A673 (cell line): Measurements from ENCODE around the gene FAM222B. TPM values are rescaled to one million over a fixed set of nuclear protein-coding genes. Genes with fewer than 3 reads are reported as not detected.

ENCODE experiments used
- BruUV-seq: library from RNA; stranded (reverse); fragments of 400-500 nt; replicated peaks from 2 replicates; lab custom pipeline; 2021; lab: Mats Ljungman, UMichigan
- CTCF ChIA-PET: fragments of 300-600 bp; sonication (Branson Sonifier 250); formaldehyde crosslinking; loops from one replicate; lab custom pipeline; 2022; ENCODE audit warnings: antibody characterized with exemption; lab: Charles Lee
- POLR2A ChIA-PET: fragments of 300-600 bp; sonication (Branson Sonifier 250); formaldehyde crosslinking; loops from one replicate; lab custom pipeline; 2022; ENCODE audit warnings: antibody characterized with exemption; ENCODE audit not compliant: low non-redundant PET; lab: Charles Lee
- DNase-seq: peaks from one replicate; pipeline ENCODE4 v3.0.0-alpha.2; 2015; ENCODE audit warnings: low spot score
- H3K27ac ChIP-seq: fragments of 200-600 bp; sonication (generic); 2 replicates; pipeline ENCODE4 v1.5.1; 2016; ENCODE audit warnings: mixed run types, low read depth, mild to moderate bottlenecking, mixed read lengths, antibody characterized with exemption, low read length; ENCODE audit not compliant: poor library complexity, severe bottlenecking
- H3K27me3 ChIP-seq: fragments of 200-600 bp; sonication (generic); replicated peaks from 2 replicates; pipeline ENCODE4 v1.6.1; 2017; ENCODE audit warnings: mixed run types, low read depth, mild to moderate bottlenecking, mixed read lengths, antibody characterized with exemption, low read length; ENCODE audit not compliant: insufficient read depth, poor library complexity
- H3K36me3 ChIP-seq: fragments of 200-600 bp; sonication (generic); 2 replicates; pipeline ENCODE4 v1.6.1; 2016; ENCODE audit warnings: mixed run types, mild to moderate bottlenecking, mixed read lengths, antibody characterized with exemption, low read length; ENCODE audit not compliant: insufficient read depth, poor library complexity, severe bottlenecking
- H3K4me1 ChIP-seq: fragments of 200-600 bp; sonication (generic); 2 replicates; pipeline ENCODE4 v1.6.1; 2017; ENCODE audit warnings: mixed run types, mild to moderate bottlenecking, mixed read lengths, antibody characterized with exemption, low read length; ENCODE audit not compliant: insufficient read depth, poor library complexity, severe bottlenecking
- H3K4me3 ChIP-seq: fragments of 200-600 bp; sonication (generic); 2 replicates; pipeline ENCODE4 v1.5.1; 2016; ENCODE audit warnings: low read depth, mixed run types, mild to moderate bottlenecking, mixed read lengths, low read length; ENCODE audit not compliant: poor library complexity, severe bottlenecking
- H3K9me3 ChIP-seq: fragments of 200-600 bp; sonication (generic); 2 replicates; pipeline ENCODE4 v1.6.1; 2016; ENCODE audit warnings: mixed run types, low read depth, mild to moderate bottlenecking, mixed read lengths, antibody characterized with exemption, low read length; ENCODE audit not compliant: poor library complexity, severe bottlenecking
- EZH2 ChIP-seq: fragments of 200-600 bp; sonication (generic); IDR thresholded peaks from 2 replicates; pipeline ENCODE4 v1.6.1; 2017; ENCODE audit warnings: borderline replicate concordance, low read depth, mild to moderate bottlenecking, mixed read lengths, antibody characterized with exemption, low read length; ENCODE audit not compliant: poor library complexity, severe bottlenecking
- intact Hi-C: fragments of 100-400 bp; cut with micrococcal nuclease; formaldehyde crosslinking; loops from one replicate; pipeline ENCODE4 v1.10.0; 2022; ENCODE audit not compliant: unreplicated experiment
- total RNA-seq: library from RNA; stranded (reverse); gene quantifications from 2 replicates; pipeline ENCODE4 v1.2.3, GENCODE V29; 2021
- TF ChIP-seq, protein P1 (sequence below): fragments of 300-800, 200-600 bp; sonication (generic); conservative IDR thresholded peaks from 2 replicates; pipeline ENCODE4 v1.5.1; 2017; ENCODE audit warnings: low read depth, mild to moderate bottlenecking, antibody characterized with exemption, low read length, moderate library complexity, mixed read lengths

Gene FAM222B
- total RNA-seq, 1 experiment from 2014 or later = 27.3 TPM

DNA sequence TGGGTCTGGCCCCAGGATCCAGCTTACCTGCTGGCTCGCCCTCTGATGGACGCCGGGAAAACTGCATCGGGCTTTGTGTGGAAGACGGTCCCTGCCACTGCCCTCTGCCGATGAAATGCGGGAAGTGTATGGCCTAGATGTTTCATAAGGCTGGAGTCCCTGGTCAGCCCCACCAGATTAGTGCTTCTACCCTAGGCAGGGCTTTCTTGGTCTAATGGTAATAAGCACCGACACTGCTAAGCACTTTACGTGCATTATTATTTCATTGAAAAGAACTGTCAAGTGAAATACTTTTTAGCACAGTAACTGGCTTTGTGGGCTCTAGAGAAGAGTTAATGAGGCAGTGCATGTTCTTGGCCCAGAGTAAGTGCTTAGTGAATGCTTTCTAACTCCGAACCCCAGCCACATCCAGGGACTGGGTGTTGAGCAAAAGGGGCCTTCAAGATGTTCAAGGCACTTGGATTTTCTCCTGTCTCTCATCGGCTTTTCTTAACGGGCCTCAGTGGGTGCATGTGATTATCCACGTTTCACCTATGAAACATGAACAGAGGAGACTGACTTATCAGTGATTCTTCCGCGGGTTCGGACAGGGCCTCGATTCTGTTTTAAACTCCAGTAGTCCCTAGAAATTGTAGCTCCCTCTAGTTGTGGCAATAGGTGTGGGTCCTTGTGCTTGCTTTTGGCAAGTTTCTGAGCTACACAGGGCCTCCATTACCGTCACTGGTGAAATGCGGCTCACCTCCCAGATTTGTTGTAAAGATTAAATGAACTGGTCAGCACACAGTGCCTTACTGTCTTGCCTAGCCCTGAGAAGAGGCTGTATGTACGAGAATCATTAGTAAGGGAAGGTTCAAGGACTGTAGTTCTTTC is 92.2 kb downstream of the FAM222B start:
- peaks cover 43% of the 10 kb centered on the region for H3K36me3 ChIP-seq
- TF ChIP-seq EZH2 = no peak
- TF ChIP-seq, protein P1, sequence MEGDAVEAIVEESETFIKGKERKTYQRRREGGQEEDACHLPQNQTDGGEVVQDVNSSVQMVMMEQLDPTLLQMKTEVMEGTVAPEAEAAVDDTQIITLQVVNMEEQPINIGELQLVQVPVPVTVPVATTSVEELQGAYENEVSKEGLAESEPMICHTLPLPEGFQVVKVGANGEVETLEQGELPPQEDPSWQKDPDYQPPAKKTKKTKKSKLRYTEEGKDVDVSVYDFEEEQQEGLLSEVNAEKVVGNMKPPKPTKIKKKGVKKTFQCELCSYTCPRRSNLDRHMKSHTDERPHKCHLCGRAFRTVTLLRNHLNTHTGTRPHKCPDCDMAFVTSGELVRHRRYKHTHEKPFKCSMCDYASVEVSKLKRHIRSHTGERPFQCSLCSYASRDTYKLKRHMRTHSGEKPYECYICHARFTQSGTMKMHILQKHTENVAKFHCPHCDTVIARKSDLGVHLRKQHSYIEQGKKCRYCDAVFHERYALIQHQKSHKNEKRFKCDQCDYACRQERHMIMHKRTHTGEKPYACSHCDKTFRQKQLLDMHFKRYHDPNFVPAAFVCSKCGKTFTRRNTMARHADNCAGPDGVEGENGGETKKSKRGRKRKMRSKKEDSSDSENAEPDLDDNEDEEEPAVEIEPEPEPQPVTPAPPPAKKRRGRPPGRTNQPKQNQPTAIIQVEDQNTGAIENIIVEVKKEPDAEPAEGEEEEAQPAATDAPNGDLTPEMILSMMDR = peak; percentile 99
- no peaks in the 10 kb centered on the region for H3K9me3 ChIP-seq
- DNase-seq = peak; percentile 95
- H3K27ac ChIP-seq = no peak overlapping the region
- TSS peak; percentile 37 for BruUV-seq
- intact Hi-C loops = loop anchor here (2.0 kb wide), 1 partner anchor 24 kb away; the partner anchor contains the start of gene TLCD1
- POLR2A ChIA-PET = interaction anchor here (0.6 kb wide), 1 partner anchor 21 kb away, joined by 4 read pairs; no protein-coding TSS in a partner anchor
- H3K27me3 ChIP-seq = no peaks in the 10 kb centered on the region
- H3K4me3 ChIP-seq = no peak overlapping the region
- CTCF ChIA-PET = interaction anchor here (0.5 to 2.5 kb wide), 9 partner anchors 10 to 367 kb away, joined by 3 to 82 read pairs (median 5); partner anchors contain the start of genes NEK8 and TLCD1
- peaks cover 21% of the 10 kb centered on the region for H3K4me1 ChIP-seq

DNA sequence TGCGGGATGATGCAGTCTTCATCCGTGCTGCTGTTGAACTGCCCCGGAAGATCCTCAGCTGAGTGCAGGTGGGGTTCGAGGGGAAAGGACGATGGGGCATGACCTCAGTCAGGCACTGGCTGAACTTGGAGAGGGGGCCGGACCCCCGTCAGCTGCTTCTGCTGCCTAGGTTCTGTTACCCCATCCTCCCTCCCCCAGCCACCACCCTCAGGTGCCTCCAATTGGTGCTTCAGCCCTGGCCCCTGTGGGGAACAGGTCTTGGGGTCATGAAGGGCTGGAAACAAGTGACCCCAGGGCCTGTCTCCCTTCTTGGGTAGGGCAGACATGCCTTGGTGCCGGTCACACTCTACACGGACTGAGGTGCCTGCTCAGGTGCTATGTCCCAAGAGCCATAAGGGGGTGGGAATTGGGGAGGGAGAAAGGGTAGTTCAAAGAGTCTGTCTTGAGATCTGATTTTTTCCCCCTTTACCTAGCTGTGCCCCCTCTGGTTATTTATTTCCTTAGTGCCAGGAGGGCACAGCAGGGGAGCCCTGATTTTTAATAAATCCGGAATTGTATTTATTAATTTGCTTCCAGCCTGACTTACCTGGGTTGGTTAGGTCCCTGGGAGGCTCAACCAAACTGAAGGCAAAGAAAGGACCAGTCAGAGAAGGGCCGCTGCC is 92.9 kb downstream of the FAM222B start:
- DNase-seq = no peak
- TF ChIP-seq EZH2 = no peak
- TF ChIP-seq, protein P1 = no peak
- intact Hi-C loops = loop anchor here (2.0 to 5.0 kb wide), 2 partner anchors 23 to 153 kb away; partner anchors contain the start of genes DHRS13 and TLCD1
- no peaks in the 10 kb centered on the region for H3K9me3 ChIP-seq
- peaks cover 43% of the 10 kb centered on the region for H3K36me3 ChIP-seq
- ChIA-PET POLR2A (interaction anchor here (0.6 kb wide), 1 partner anchor 21 kb away, joined by 4 read pairs; no protein-coding TSS in a partner anchor), CTCF (interaction anchor here (0.5 to 2.5 kb wide), 8 partner anchors 11 to 367 kb away, joined by 3 to 82 read pairs (median 6); partner anchors contain the start of genes NEK8 and TLCD1)
- H3K27me3 ChIP-seq = no peaks in the 10 kb centered on the region
- peaks cover 21% of the 10 kb centered on the region for H3K4me1 ChIP-seq
- peak overlapping the region; percentile 50 for H3K27ac ChIP-seq
- no TSS peak for BruUV-seq
- no peak overlapping the region for H3K4me3 ChIP-seq

DNA sequence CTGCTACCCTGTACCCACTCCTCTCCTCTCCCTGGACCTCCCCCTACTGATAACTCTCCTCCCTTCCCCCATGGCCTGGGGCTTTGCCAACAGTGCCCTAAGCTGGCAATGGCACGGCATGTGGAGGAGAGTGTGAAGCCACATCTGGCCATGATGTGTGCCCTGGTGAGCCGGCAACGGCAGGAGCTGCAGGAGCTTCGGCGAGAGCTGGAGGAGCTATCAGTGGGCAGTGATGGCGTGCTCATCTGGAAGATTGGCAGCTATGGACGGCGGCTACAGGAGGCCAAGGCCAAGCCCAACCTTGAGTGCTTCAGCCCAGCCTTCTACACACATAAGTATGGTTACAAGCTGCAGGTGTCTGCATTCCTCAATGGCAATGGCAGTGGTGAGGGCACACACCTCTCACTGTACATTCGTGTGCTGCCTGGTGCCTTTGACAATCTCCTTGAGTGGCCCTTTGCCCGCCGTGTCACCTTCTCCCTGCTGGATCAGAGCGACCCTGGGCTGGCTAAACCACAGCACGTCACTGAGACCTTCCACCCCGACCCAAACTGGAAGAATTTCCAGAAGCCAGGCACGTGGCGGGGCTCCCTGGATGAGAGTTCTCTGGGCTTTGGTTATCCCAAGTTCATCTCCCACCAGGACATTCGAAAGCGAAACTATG is 93.6 kb downstream of the FAM222B start:
- ChIA-PET POLR2A (no interaction called here), CTCF (interaction anchor here (1.6 to 1.9 kb wide), 2 partner anchors 22 to 368 kb away, joined by 3 to 12 read pairs; partner anchors contain the start of genes NEK8 and TLCD1)
- intact Hi-C loops = loop anchor here (5.0 kb wide), 1 partner anchor 153 kb away; the partner anchor contains the start of gene DHRS13
- H3K36me3 ChIP-seq = peaks cover 43% of the 10 kb centered on the region
- no peaks in the 10 kb centered on the region for H3K9me3 ChIP-seq
- BruUV-seq = no TSS peak
- DNase-seq = no peak
- H3K27ac ChIP-seq = peak overlapping the region; percentile 55
- TF ChIP-seq, protein P1 = no peak
- TF ChIP-seq EZH2 = no peak
- no peak overlapping the region for H3K4me3 ChIP-seq
- H3K27me3 ChIP-seq = no peaks in the 10 kb centered on the region
- H3K4me1 ChIP-seq = peaks cover 21% of the 10 kb centered on the region
